ENCODE results near the gene FBXO34.
"Not testable (repeated sequence)": the region's sequence is repeated elsewhere in the genome, so short reads cannot be mapped to it uniquely, and the experiment has no call there.

Gene FBXO34

DNA sequence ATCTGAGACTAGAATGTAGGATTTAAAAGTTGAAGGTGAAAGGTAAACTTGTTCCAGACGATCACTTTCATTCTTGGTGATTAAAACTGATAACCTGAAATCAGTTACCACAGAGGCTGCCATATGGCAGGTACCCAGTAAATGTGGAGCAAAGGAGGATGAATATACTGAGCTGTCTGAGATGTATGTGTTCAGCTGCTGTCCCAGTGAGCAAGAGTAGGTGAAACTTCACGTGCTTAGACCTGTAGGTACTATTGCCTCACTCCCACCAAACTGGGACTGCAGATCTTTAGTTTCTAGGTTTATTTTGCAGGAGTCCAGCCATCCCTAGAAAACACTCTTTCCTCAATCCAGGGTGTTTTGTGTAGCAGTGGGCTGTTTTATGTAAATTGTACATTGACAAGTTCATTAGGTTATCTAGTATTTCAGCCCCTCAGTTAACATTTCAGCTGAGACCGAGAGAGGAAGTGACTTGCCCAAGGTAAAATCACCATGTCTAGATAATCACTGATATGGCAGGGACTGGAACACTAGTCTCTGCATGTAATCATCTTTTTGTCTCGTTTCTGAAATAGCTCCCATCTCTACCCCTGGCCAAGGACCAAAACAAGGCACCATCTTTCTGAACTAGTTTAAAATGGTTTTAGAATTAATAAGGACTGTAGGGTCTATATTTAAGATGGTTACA is 77.7 kb downstream of the FBXO34 start:
- no peak for DNase-seq

DNA sequence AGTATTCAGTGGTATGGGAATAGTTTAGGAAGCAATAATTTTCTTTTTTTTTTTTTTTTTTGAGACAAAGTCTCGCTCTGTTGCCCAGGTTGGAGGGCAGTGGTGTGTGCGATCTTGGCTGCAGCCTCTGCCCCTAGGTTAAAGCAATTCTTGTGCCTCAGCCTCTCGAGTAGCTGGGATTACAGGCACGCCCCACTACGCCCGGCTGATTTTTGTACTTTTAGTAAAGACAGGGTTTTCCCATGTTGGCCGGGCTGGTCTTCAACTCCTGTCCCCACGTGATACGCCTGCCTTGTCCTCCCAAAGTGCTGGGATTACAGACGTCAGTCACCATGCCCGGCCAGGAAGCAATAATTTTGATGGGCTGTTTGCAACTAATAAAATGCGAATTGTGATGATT is 78.3 kb downstream of the FBXO34 start:
- DNase-seq = no peak

DNA sequence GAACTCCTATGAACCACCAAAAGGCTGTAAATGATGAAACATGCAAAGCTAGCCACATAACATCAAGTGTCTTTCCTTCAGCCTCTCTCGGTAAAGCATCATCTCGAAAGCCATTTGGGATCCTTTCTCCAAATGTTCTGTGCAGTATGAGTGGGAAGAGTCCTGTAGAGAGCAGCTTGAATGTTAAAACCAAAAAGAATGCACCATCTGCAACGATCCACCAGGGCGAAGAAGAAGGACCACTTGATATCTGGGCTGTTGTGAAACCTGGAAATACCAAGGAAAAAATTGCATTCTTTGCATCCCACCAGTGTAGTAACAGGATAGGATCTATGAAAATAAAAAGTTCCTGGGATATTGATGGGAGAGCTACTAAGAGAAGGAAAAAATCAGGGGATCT is 79.2 kb downstream of the FBXO34 start:
- no peak for DNase-seq

DNA sequence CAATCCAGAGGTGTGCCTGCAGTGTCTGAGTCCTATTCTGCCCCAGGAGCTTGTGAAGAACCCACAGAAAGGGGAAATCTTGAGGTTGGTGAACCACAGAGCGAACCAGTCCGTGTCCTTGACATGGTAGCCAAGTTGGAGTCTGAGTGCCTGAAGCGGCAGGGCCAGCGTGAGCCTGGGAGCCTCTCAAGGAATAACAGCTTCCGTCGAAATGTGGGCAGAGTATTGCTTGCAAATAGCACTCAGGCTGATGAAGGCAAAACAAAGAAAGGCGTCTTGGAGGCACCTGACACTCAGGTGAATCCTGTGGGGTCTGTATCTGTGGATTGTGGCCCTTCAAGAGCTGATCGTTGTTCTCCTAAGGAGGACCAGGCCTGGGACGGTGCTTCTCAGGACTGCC is 79.9 kb downstream of the FBXO34 start:
- no peak for DNase-seq

DNA sequence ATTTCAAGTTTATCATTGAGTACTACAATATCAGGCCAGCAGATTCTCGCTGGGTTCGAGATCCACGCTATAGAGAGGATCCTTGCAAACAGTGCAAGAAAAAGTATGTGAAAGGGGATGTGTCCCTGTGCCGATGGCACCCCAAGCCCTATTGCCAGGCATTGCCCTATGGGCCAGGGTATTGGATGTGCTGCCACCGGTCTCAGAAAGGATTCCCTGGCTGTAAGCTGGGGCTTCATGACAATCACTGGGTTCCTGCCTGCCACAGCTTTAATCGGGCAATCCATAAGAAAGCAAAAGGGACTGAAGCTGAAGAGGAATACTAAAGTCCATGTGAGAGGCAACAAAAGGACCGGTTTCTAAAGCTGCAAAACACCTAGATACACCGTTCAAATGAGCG is 81.0 kb downstream of the FBXO34 start:
- DNase-seq = no peak

DNA sequence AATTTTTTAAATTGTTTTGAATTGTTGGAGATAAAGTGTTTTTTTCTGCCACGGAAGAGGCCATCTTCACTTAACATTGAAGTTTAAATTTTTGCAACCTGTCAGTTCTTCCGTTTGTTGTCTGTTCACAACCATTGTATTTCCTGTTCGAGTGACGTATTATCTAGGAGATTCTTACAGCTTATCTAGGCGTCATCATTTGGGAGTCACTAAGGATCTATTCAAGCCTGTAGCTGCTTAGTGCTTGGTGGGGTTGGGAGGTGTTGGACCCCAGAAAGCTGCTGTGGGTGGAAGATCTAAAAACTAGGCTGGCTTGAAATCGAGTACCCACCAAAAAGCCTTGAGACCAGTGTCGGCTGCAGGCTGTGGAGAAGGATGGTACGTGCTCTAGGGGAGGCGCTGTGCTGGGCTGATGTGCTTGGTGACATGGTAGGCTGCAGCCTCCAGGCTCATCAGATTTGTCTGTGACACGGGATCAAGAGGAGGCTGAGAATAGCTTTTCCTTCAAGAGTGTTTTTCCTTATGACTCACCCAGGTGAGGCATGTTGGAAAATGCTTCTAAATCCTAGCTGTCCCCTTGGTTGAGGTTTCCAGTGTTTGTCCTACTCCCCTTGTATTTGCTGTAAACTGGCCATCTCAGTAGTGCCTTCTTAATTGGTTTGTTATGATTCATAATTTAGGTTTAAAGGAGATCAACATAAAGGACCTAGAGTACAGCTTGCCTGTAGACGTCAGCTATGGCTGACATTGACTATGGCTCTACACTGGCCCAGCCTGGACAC is 82.7 kb downstream of the FBXO34 start:
- DNase-seq = no peak

DNA sequence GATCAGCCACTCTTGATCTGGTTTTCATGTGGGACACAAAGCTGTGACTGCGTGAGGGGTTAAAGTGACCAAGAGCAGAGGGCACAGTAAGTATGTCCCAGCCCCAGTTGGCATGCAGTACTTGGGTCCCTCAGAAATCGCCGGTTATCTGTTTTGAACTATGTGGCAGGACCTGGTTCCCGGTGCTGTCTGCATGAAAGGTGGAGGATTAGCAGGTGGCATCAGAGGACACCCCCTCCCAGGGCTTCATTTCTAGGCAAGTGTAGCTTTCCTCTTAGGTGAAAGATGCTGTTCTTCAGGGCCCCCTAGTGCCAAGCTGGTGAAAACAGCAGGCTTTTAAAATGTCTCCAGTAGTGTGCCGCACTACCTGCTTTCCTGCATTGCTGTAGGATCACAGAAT is 83.3 kb downstream of the FBXO34 start:
- DNase-seq = peak; percentile 74

DNA sequence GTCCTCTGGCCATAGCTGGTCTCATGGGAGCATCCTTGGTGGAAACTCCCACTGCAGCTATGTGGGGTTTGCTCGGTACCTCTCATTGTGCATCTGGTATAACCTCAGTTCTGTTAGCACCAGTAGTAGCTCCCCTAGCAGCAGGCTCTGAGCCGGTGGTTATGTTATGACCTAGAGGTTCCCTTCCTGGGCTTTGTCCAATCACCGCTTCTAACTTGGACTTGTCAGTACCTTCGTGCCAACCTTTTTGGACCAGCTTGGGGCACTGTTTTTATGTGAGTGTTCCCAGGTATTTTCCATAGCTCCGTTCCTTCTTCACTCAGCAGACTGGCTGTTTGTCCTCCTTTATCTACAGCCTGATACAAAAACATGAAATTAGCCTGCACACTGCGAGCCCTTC is 84.7 kb downstream of the FBXO34 start:
- DNase-seq = no peak

DNA sequence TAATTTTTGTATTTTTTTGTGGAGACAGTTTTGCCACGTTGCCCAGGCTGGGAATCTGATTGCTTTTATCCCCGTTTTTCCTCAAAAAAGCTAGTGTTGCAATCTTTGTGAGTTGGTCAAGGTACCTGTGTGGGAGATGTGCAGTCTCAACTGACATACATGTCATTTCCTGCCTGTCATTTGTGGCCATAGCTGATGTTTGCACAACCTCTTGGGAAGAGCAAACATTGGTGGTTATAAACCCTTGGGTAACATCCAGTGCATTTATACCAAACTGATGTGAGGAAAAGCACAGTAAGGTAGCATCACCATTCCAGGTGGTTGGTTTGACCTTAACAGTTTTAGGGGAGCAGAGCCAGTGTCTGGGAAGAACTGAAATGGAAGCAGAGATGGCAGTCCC is 85.7 kb downstream of the FBXO34 start:
- DNase-seq = no peak

DNA sequence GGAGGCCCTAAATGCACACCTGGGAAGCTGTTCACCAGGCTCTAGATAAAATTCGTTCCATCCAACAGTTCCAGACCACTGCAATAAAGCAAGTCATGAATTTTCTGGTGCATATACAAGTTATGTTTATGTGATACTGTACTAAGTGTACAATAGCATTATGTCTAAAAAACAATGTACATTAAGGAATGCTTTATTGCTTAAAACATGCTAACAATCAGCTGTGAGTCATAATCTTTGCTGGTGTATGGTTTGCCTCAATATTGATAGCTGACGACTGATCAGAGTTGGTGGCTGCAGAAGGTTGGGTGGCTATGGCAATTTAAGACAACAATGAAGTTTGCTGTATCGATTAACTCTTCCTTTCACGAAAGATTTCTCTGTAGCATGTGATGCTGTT is 88.1 kb downstream of the FBXO34 start:
- DNase-seq = no peak

DNA sequence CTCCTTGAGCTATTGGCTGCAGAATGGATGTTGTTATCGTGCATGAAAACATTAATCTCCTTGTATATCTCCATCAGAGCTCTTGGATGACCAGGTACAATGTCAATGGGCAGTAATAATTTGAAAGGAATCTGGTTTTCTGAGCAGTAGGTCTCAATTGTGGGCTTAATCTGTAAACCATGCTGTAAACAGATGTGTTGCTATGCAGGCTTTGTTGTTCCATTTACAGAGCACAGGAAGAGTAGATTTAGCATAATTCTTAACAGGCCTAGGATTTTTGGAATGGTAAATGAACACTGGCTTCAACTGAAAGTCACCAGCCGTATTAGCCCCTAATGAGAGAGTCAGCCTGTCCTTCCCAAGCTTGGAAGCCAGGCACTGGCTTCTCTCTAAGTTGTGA is 90.0 kb downstream of the FBXO34 start:
- DNase-seq = no peak

DNA sequence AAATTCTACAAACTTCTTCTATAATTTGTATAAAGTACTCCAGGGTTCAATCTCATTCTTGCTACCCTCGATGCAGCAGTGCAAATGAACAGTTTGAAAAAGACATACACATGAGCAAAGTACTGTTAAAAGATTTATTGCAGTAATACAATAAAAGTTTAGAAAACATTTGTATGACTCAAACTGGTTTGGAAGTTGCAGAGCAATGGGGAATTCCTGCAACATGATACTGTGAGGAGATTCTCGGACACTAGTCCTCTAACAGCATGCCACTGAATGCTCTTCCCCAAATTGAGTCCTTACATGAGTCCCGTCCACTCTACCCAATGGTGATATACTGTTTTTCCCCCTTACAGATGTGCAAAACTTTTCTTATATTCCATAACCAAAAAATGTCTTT is 95.0 kb downstream of the FBXO34 start:
- no peak for DNase-seq

DNA sequence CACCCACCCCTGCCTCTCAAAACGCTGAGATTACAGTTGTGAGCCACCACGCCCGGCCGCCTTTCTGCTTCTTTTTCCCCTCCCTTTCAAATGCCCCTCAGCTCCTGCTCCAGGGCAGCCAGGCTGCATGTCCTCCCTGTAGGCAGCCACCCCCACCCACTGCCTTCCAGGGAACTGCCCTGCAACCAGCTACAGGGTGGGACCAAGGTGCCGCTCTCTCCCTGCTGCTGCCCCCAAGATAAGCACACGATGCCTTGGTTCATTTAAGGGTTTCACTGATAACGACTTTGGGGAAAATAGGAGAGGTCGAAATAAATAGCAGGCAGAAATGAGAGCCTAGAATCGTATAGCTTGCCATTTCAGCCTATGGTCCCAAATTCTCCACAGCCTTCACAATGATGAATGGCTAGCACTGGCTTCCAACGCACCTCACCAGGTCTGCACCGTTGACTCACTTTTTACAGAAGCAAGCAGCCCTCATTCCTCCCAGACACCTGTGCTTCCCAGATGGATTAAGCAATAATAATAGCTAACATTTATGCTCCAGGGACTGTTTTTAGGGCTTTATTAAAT is 99.7 kb downstream of the FBXO34 start:
- no peak for DNase-seq

DNA sequence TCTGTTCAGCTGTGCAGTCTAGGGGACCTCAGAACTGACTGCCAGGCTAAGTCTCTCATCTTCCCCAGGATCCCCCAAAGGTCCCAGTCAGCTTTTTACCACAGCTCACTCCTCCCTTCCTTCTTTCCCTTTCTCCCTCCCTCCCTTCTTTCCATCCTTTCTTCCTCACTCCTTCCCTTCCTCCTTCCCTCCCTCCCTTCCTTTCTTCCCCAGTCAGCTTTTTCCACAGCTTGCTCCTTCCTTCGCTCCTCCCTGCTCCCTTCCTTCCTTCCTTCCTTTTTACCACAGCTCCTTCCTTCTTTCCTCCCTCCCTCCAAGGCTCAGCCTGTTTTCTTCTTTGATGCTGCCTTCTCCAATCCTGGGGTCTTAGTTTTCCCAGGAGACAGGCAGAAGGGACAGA is 101.2 kb downstream of the FBXO34 start:
- no peak for DNase-seq

DNA sequence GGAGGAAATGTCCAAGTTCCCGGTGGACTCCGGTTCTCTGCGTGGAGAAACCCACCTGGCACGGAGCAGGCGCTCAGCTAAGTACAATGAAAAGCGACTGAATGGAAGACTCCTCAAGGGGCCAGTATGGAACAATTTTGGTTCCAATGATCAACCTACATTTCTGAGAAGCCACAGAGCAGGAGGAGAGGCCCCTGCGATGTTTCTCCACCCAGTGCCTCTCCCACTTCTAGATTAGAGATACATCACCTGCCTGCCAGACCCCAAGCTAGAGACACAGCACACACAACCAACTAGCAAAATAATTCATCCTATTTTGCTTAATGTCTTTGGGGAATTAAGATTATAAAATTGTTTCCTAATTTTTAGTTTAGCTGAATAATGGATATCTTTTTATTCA is 101.6 kb downstream of the FBXO34 start:
- no peak for DNase-seq

DNA sequence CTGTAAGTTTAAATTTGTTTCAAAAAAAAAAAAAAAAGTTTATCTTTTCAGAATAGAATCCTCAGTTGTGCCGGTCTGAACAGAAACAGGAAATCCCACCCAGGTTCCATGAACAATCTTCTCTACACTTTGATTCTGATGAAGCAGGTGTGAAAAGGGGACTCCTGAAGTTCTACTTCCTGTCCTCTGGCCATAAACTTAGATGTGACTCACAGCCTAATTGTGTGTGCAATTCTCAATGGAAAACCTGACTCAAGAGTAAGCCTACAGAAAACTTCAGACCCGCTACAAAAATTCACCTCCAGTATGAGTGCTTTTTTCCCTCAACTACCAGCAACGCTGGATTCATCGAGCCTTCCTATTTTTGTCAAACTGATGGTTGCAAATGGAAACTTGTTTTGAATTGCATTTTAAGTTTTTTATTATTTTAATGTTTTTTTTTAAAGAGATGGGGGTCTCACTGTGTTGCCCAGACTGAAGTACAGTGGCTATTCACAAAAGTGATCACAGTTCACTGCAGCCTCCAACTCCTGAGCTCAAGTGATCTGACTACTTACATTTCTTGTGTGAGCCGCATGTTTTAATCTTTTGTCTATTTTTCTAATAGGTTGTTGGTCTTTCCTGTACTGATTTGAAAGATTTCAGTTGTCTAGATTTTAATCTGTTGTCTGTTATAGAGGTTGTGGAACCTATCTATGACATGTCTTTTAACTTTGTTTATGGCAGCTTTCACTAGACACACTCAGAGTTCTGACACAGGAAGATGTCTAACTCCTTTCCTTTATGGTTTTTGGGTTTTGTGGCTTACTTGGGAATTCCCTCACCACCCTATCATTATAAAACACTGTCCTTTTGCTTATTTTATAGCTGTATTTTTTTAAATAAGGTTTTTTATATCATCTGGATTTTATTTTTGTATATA is 102.8 kb downstream of the FBXO34 start:
- DNase-seq = no peak

DNA sequence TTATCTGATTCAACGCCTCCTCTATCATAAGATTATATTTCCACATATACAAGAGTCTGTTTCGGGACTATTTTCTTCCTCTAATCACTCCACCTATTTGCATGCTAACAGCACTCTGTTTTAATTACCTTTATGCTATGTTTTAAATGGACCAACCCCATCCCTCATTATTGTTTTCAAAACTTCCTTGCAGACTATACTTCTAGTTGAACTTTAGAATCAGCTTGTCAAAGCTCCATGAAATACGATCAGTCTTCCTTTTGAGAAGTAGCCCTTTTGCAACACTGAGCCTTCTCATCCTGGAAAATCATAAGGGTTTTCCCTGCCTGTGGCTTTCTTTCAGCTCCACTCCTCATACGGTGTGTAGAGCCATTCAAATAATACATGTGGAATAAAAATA is 103.5 kb downstream of the FBXO34 start:
- no peak for DNase-seq

DNA sequence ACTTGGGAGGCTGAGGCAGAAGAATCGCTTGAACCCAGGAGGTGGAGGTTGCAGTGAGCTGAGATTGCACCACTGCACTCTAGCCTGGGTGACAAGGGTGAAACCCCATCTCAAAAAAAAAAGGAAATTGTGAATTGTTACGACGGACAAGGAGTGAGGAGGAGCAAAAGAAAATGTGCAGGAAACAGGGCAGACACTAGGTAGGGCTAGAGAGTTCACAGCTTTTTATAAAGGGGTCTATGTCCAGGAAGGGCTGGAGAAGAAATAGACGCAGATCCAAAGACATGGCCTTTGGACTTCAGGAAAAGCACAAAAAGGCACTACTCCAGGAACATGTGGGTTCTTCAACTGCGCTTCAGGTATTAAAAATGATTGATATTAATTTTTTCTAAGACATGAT is 106.0 kb downstream of the FBXO34 start:
- DNase-seq = no peak

DNA sequence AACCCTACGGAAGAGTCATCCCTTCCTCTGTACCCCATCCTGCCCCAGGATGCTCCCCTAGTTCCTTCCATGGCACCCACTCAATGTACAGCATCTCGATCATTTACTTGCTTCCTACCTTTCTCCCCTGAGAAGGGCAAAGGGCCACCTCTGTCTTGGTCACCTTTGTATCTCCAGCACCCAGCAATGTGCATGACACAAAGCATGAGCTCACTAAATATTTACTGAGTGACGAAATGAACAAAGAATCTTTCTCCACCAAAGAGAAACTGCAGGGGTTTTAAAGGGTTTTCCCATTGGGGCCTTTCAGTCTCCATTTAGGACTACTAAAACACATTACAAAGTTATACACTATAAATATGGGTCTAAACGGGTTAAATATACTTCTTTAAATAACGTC is 109.8 kb downstream of the FBXO34 start:
- no peak for DNase-seq

DNA sequence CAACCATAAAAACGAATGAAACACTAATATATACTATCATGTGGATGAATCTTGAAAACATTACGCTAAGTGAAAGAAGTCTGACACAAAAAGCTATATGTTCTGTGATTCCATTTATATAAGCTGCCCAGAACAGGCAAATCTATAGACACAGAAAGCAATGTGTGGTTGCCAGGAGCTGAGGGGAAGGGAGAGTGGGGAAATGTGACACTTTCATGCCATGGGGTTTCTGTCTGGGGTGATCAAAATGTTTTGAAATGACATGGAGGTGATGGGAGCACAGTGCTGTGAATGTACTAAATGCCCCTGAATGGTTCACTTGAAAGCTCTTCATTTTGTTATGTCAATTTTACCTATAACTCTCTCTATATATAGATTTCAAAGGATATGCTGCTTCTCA is 110.3 kb downstream of the FBXO34 start:
- no peak for DNase-seq

DNA sequence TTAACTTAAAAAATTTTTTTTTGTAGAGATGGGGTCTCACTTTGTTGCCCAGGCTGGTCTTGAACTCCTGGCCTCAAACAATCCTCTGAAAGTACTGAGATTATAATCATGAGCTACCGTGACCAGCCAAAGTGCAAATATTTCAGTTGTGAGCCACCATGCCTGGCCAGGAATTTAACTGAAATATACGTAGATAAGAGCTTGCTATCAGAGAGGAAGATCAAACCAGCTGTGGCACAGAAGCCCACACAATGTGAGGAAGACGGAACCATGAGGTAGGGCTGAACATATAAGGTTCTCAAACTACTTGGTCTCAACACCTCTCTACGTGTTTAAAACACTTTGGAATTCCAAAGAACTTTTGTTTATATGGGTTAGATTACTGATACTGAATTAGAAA is 111.3 kb downstream of the FBXO34 start:
- DNase-seq = no peak

DNA sequence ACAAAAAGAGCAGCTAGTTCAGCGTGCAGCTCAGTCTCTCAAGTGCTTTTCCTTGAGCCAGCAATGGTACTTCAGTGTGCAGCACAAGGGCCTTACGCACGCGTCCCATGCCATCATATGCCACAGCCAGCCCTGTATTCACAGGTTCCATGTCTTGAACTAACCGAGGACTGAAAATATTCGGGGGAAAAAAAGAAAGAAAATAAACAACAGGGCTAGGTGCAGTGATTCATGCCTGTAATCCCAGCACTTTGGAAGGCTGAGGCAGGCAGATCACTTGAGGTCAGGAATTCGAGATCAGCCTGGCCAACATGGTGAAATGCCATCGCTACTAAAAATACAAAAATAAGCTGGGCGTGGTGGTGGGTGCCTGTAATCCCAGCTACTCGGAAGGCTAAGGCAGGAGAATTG is 111.8 kb downstream of the FBXO34 start:
- not testable (repeated sequence) for DNase-seq

DNA sequence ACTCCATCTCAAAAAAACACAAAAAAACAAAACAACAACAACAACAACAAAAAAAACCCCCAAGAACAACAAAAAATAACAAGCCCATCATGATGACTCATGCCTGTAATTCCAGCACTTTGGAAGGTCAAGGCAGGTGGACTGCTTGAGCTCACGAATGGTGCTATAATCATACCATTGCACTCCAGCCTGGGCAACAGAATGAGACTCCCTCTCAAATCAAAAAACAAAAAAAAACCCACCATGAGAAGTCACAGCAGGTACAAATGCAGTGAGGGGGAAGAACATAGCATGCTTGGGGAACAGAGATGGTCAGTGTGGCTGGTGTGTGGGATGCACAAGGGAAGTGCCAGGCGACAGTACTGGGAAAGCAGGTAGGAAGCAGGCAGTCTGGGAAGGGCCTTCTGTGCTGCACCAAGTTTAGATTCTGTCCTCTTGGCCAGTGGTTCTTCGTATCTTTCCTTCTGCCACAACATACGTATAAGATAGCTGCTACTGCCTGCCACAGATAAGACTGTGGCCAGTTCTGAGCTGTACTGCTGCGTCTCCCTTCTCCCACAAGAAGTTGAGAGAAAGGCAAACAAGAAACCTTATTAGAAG is 112.4 kb downstream of the FBXO34 start:
- DNase-seq = no peak

Data from activated CD8-positive, alpha-beta memory T cell treated with anti-CD3 and anti-CD28 coated beads for 24 hours (primary cell).